Hepatocyte (in vitro differentiated cells): ENCODE results near the gene PRSS1. TPM values are rescaled to one million over a fixed set of nuclear protein-coding genes. Genes with fewer than 3 reads are reported as not detected.

ENCODE experiments used
- DNase-seq: peaks from one replicate; pipeline ENCODE4 v3.0.0-alpha.2; 2016; ENCODE audit warnings: low spot score
- H2AFZ ChIP-seq: fragments of 200-600 bp; sonication (generic); 2 replicates; pipeline ENCODE4 v1.6.0; 2016; ENCODE audit warnings: antibody characterized with exemption, mild to moderate bottlenecking
- H3K27ac ChIP-seq: fragments of 200-600 bp; sonication (generic); 2 replicates; pipeline ENCODE4 v1.5.1; 2016; ENCODE audit warnings: mild to moderate bottlenecking
- H3K27me3 ChIP-seq: fragments of 200-600 bp; sonication (generic); 2 replicates; pipeline ENCODE4 v1.6.1; 2016
- H3K36me3 ChIP-seq: fragments of 200-600 bp; sonication (generic); replicated peaks from 2 replicates; pipeline ENCODE4 v1.5.1; 2016; ENCODE audit warnings: low read depth; ENCODE audit not compliant: insufficient read depth
- H3K4me1 ChIP-seq: fragments of 200-600 bp; sonication (generic); 2 replicates; pipeline ENCODE4 v1.5.1; 2016; ENCODE audit warnings: mild to moderate bottlenecking, moderate library complexity; ENCODE audit not compliant: insufficient read depth
- H3K4me2 ChIP-seq: fragments of 200-600 bp; sonication (generic); 2 replicates; pipeline ENCODE4 v1.6.0; 2016
- H3K4me3 ChIP-seq: fragments of 200-600 bp; sonication (generic); 2 replicates; pipeline ENCODE4 v1.5.1; 2016; ENCODE audit warnings: mild to moderate bottlenecking
- H3K79me2 ChIP-seq: fragments of 200-600 bp; sonication (generic); 2 replicates; pipeline ENCODE4 v1.6.0; 2017; ENCODE audit warnings: mild to moderate bottlenecking
- H3K9me2 ChIP-seq: fragments of 200-600 bp; sonication (generic); replicated peaks from 2 replicates; pipeline ENCODE4 v1.6.0; 2017; ENCODE audit warnings: mild to moderate bottlenecking; ENCODE audit not compliant: insufficient read depth
- H3K9me3 ChIP-seq: fragments of 200-600 bp; sonication (generic); 2 replicates; pipeline ENCODE4 v1.5.1; 2016; ENCODE audit warnings: low read depth, mild to moderate bottlenecking
- H4K20me1 ChIP-seq: fragments of 200-600 bp; sonication (generic); 2 replicates; pipeline ENCODE4 v1.6.0; 2016; ENCODE audit warnings: mild to moderate bottlenecking; ENCODE audit not compliant: insufficient read depth, poor library complexity, severe bottlenecking
- CTCF ChIP-seq: fragments of 200-600 bp; sonication (generic); IDR thresholded peaks from 2 replicates; pipeline ENCODE4 v1.5.1; 2016; ENCODE audit warnings: antibody characterized with exemption, mild to moderate bottlenecking; ENCODE audit not compliant: poor library complexity
- EZH2 ChIP-seq: fragments of 200-600 bp; sonication (generic); IDR thresholded peaks from 2 replicates; pipeline ENCODE4 v1.6.1; 2016; ENCODE audit warnings: antibody characterized with exemption, mild to moderate bottlenecking, borderline replicate concordance
- EZH2phosphoT487 ChIP-seq: fragments of 200-600 bp; sonication (generic); IDR thresholded peaks from one replicate; pipeline ENCODE4 v1.6.1; 2018; ENCODE audit warnings: antibody characterized with exemption, mild to moderate bottlenecking, low read depth, moderate library complexity; ENCODE audit not compliant: unreplicated experiment, severe bottlenecking
- WGBS: methylation state at CpG from one replicate; pipeline ENCODE4 v1.1.6; 2016; ENCODE audit warnings: low lambda C conversion rate; ENCODE audit errors: missing lambda C conversion rate; 5-methylcytosine and 5-hydroxymethylcytosine counted together
- polyA plus RNA-seq: library from polyadenylated mRNA; unstranded; fragments of >200 nt; fragmentation: Nextera tagmentation; extraction: Ambion mirVana; gene quantifications from 2 replicates; pipeline ENCODE4 v1.2.1, GENCODE V29; 2016
- small RNA-seq: library from RNA; depleted of rRNA; stranded (forward); fragments of <200 nt; gene quantifications from one replicate; pipeline ENCODE3, GENCODE V24; 2014
- total RNA-seq: library from RNA; depleted of rRNA; stranded (reverse); fragments of >200 nt; gene quantifications from 2 replicates; pipeline ENCODE4 v1.2.3, GENCODE V29; 2014

PRSS1 gene
- total and polyA plus RNA-seq, 2 experiments from 2014 or later: 67.6 to 71.2 TPM

- H3K4me2 ChIP-seq: no peak overlapping the region
- no peaks in the 10 kb centered on the region for H3K36me3 ChIP-seq
- H2AFZ ChIP-seq: no peak overlapping the region
- H3K9me2 ChIP-seq: no peaks in the 10 kb centered on the region
- no peak overlapping the region for H3K4me3 ChIP-seq
- no peaks in the 10 kb centered on the region for H3K79me2 ChIP-seq
- WGBS: 89% methylated on average over 7 of the region's 7 CpGs
- TF ChIP-seq EZH2phosphoT487 (no peak), CTCF (no peak), EZH2 (no peak)
- no peak overlapping the region for H3K27ac ChIP-seq
- H3K27me3 ChIP-seq: peaks cover 52% of the 10 kb centered on the region
- no peak for DNase-seq
- H4K20me1 ChIP-seq: no peaks in the 10 kb centered on the region
- H3K9me3 ChIP-seq: no peaks in the 10 kb centered on the region
- peaks cover 19% of the 10 kb centered on the region for H3K4me1 ChIP-seq
These were observed 51.5 kb downstream of the PRSS1 start for GRCh38 chr7:142800699-142801260.

- no peak for TF ChIP-seq CTCF
- TF ChIP-seq EZH2: no peak
- 91% methylated on average over 8 of the region's 8 CpGs for WGBS
These were observed 52.5 kb downstream of the PRSS1 start for GRCh38 chr7:142801601-142802295.

GRCh38 chr7:142802301-142802700 lies 53.0 kb downstream of the PRSS1 start:
- peaks cover 51% of the 10 kb centered on the region for H3K27me3 ChIP-seq
- peaks cover 8% of the 10 kb centered on the region for H3K4me1 ChIP-seq
- TF ChIP-seq EZH2phosphoT487 (no peak), EZH2 (no peak), CTCF (no peak)
- no peaks in the 10 kb centered on the region for H3K9me3 ChIP-seq
- H3K4me3 ChIP-seq: no peak overlapping the region
- WGBS: 83% methylated on average over 3 of the region's 3 CpGs
- H3K9me2 ChIP-seq: no peaks in the 10 kb centered on the region
- no peak for DNase-seq
- no peak overlapping the region for H3K27ac ChIP-seq
- H3K79me2 ChIP-seq: no peaks in the 10 kb centered on the region
- H4K20me1 ChIP-seq: no peaks in the 10 kb centered on the region
- no peak overlapping the region for H2AFZ ChIP-seq
- H3K4me2 ChIP-seq: no peak overlapping the region
- no peaks in the 10 kb centered on the region for H3K36me3 ChIP-seq

More at GRCh38 chr7:142801601-142802295, 52.5 kb downstream of the PRSS1 start:
- no peak overlapping the region for H3K4me2 ChIP-seq
- H3K4me3 ChIP-seq: no peak overlapping the region
- peaks cover 14% of the 10 kb centered on the region for H3K4me1 ChIP-seq
- no peak overlapping the region for H2AFZ ChIP-seq
- no peak for DNase-seq
- H3K79me2 ChIP-seq: no peaks in the 10 kb centered on the region
- peaks cover 52% of the 10 kb centered on the region for H3K27me3 ChIP-seq
- H3K9me3 ChIP-seq: no peaks in the 10 kb centered on the region
- H3K36me3 ChIP-seq: no peaks in the 10 kb centered on the region
- H4K20me1 ChIP-seq: no peaks in the 10 kb centered on the region
- no peaks in the 10 kb centered on the region for H3K9me2 ChIP-seq
- no peak overlapping the region for H3K27ac ChIP-seq

Small RNA genes within 50 kb of the gene (small RNA-seq; reads per million reads assigned to genes)
- gene TRBD1: not detected
- gene TRBJ1-1: not detected
- not detected for gene TRBJ1-2
- not detected for gene TRBJ1-3
- gene TRBJ1-4: not detected
- gene TRBJ1-5: not detected
- not detected for gene TRBJ1-6
- not detected for gene TRBJ2-1
- gene TRBJ2-2: not detected
- gene TRBJ2-2P: not detected
- gene TRBJ2-3: not detected
- not detected for gene TRBJ2-4
- not detected for gene TRBJ2-5
- not detected for gene TRBJ2-6
- gene TRBJ2-7: not detected

Other genes starting within 250 kb of the PRSS1 start
- gene PRSS2, start 21.5 kb downstream of the PRSS1 start, total RNA-seq: 94.7 and 144 TPM in 2 replicates
- 241 and 273 TPM in 2 replicates for gene PRSS2, start 21.5 kb downstream of the PRSS1 start, polyA plus RNA-seq
- gene EPHB6, start 105.6 kb downstream of the PRSS1 start, total RNA-seq: 7.4 and 14.8 TPM in 2 replicates
- 23.0 and 29.6 TPM in 2 replicates for gene EPHB6, start 105.6 kb downstream of the PRSS1 start, polyA plus RNA-seq
- 3.5 and 5.9 TPM in 2 replicates for gene TRPV6, start 136.3 kb downstream of the PRSS1 start, total RNA-seq
- 3.7 and 8.5 TPM in 2 replicates for gene TRPV6, start 136.3 kb downstream of the PRSS1 start, polyA plus RNA-seq
- gene TRPV5, start 184.3 kb downstream of the PRSS1 start, total RNA-seq: not detected in 2 replicates
- gene TRPV5, start 184.3 kb downstream of the PRSS1 start, polyA plus RNA-seq: not detected in 2 replicates
- gene LLCFC1, start 190.0 kb downstream of the PRSS1 start, total RNA-seq: not detected in 2 replicates
- gene LLCFC1, start 190.0 kb downstream of the PRSS1 start, polyA plus RNA-seq: not detected in 2 replicates
- gene KEL, start 212.9 kb downstream of the PRSS1 start, total RNA-seq: 8.7 and 22.4 TPM in 2 replicates
- 12.7 and 12.8 TPM in 2 replicates for gene KEL, start 212.9 kb downstream of the PRSS1 start, polyA plus RNA-seq